ENCODE data around the gene FHOD1. TPM values are rescaled to one million over a fixed set of nuclear protein-coding genes. Genes with fewer than 3 reads are reported as not detected.
A peak's percentile ranks its signal among the peaks of the same experiment; 100 is the strongest.

The FHOD1 gene
- total and polyA plus RNA-seq, 9 of the 15 experiments (the other 6 are each of a cell fraction or from before 2014, with no cell fraction given): 18.7 to 126 (median 32.3) TPM

DNA sequence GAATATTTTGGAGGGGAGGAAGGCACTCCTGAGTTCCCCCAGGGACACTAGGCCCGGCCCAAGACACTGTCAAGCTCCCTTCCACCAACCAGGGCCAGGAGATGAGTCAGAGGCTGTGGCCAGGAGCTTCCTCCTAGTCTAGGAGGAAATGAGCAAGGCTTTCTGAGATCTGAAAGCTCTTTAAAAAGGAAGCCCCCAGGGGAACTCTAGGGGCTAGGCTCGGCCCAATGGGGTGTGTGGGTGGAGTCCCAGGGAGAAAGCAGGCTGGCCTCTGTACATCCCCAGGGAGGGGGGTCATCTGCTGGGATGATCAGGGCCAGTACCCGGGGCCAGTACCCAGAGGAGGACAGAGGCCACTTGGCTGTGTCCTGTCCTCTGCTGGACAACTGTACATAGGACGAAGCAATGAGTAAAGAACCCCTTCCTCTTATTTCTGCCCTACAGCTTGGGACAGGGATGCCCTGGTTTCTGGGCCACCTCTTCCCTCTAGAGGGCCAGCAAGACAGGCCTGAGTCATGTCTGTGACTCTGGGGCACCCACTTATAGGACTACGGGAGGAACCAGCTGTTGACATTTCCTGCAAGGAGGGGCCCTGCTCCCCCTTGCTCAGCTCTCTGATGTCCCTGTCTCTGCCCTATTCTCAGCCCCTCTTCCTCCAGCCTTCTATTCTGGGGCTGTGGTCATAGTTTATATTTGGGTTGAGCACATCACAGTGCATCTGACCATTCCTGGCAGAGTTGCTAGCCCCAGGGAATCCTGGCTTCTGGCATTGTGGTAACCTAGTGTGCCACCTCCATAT lies 2.7 kb downstream of the FHOD1 start:
- Histone ChIP-seq H3K4me1 (replicated peaks in 1 of 2; ENCODE audit: control insufficient read depth in 2 of 2, insufficient read depth in 2 of 2, low read length in 2 of 2) (peaks cover 70 to 85% of the 10 kb centered on the region in 2 experiments), H2AFZ (ENCODE audit: low read depth, low read length) (no peak overlapping the region), H3K9ac (ENCODE audit: insufficient read depth in 1 of 2, low read depth in 2 of 2, low read length in 2 of 2) (peak overlapping the region; percentile 79 to 96), H3K4me2 (ENCODE audit: insufficient read depth, low read length) (peak overlapping the region; percentile 91), H3K79me2 (ENCODE audit: control insufficient read depth, insufficient read depth, low read length) (peaks cover 75% of the 10 kb centered on the region), H3K27ac (ENCODE audit: extremely low read depth, low read depth, low read length) (peak overlapping the region; percentile 68), H3K27me3 (ENCODE audit: control insufficient read depth in 2 of 2, insufficient read depth in 2 of 2, low read length in 2 of 2) (no peaks in the 10 kb centered on the region), H4K20me1 (replicated peaks; ENCODE audit: control insufficient read depth, insufficient read depth, low read length) (no peaks in the 10 kb centered on the region), H3K9me1 (ENCODE audit: control insufficient read depth, insufficient read depth, low read length) (no peaks in the 10 kb centered on the region), H3K4me3 (peak overlapping the region; percentile 88; the same call in 1 of the 2 replicates), H3K36me3 (ENCODE audit: control insufficient read depth, insufficient read depth, low read length) (peaks cover 35% of the 10 kb centered on the region; the same call in 2 of the 3 replicates), H3K9me3 (replicated peaks; ENCODE audit: control insufficient read depth, insufficient read depth, low read depth, low read length) (no peaks in the 10 kb centered on the region)
- no TSS peak for BruUV-seq (replicated peaks)
- 25% methylated on average over 5 of the region's 5 CpGs for WGBS (ENCODE audit: insufficient coverage, low coverage, missing lambda C conversion rate)
- FAIRE-seq (peak; percentile 83), DNase-seq (ENCODE audit: extremely low read depth in 1 of 4, low spot score in 3 of 4) (peak in 3 of 4 experiments; percentile 28 to 82 (median 73)), ATAC-seq (peak; percentile 2)
- CTCF ChIA-PET (ENCODE audit: low intra/inter-chr PET ratio): no interaction called here
- POLR2A ChIA-PET: interaction anchor here (0.5 to 2.3 kb wide), 7 partner anchors 9 to 132 kb away, joined by 3 to 14 read pairs (median 6); partner anchors contain the start of gene ELMO3
- in situ Hi-C loops (cut with MboI): no loop called here
- intact Hi-C loops (cut with micrococcal nuclease): loop anchor here (5.0 to 10.0 kb wide), 2 partner anchors 270 to 292 kb away; no protein-coding TSS in a partner anchor
- no peak for TF ChIP-seq SMARCB1 (IDR thresholded peaks at IDR 0.05; ENCODE audit: insufficient read length, low read depth)
- TF ChIP-seq, protein P1, sequence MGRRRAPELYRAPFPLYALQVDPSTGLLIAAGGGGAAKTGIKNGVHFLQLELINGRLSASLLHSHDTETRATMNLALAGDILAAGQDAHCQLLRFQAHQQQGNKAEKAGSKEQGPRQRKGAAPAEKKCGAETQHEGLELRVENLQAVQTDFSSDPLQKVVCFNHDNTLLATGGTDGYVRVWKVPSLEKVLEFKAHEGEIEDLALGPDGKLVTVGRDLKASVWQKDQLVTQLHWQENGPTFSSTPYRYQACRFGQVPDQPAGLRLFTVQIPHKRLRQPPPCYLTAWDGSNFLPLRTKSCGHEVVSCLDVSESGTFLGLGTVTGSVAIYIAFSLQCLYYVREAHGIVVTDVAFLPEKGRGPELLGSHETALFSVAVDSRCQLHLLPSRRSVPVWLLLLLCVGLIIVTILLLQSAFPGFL (CRISPR knock-in tag; IDR thresholded peaks at IDR 0.05): no peak
- 0 out of 2 replicates have a peak, but pooled peaks have one; percentile 28 for TF ChIP-seq GABPA (tag; conservative IDR thresholded peaks at IDR 0.05; ENCODE audit: low read depth)
- peak; percentile 72 for TF ChIP-seq EGR1 (conservative IDR thresholded peaks at IDR 0.05)
- peak; percentile 36 for TF ChIP-seq RBFOX2 (IDR thresholded peaks at IDR 0.05; ENCODE audit: low read depth, low read length)
- TF ChIP-seq CBFB (CRISPR knock-in tag; IDR thresholded peaks at IDR 0.05): no peak; the same call in 1 of the 2 replicates
- 0 out of 2 replicates have a peak, but pooled peaks have one; percentile 13 for TF ChIP-seq SMARCA5 (IDR thresholded peaks at IDR 0.05)
- peak; percentile 23; the same call in 1 of the 2 replicates for TF ChIP-seq ZNF143 (CRISPR knock-in tag; IDR thresholded peaks at IDR 0.05)
- TF ChIP-seq, protein P2, sequence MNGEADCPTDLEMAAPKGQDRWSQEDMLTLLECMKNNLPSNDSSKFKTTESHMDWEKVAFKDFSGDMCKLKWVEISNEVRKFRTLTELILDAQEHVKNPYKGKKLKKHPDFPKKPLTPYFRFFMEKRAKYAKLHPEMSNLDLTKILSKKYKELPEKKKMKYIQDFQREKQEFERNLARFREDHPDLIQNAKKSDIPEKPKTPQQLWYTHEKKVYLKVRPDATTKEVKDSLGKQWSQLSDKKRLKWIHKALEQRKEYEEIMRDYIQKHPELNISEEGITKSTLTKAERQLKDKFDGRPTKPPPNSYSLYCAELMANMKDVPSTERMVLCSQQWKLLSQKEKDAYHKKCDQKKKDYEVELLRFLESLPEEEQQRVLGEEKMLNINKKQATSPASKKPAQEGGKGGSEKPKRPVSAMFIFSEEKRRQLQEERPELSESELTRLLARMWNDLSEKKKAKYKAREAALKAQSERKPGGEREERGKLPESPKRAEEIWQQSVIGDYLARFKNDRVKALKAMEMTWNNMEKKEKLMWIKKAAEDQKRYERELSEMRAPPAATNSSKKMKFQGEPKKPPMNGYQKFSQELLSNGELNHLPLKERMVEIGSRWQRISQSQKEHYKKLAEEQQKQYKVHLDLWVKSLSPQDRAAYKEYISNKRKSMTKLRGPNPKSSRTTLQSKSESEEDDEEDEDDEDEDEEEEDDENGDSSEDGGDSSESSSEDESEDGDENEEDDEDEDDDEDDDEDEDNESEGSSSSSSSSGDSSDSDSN (IDR thresholded peaks at IDR 0.05; ENCODE audit: borderline replicate concordance in 1 of 2, low read depth in 2 of 2, low read length in 2 of 2): 0 out of 4 replicates have a peak, but pooled peaks of 1 of the 2 experiments have one; percentile 58
- TF ChIP-seq ZC3H11A (IDR thresholded peaks at IDR 0.05; ENCODE audit: low read depth, low read length): no peak
- TF ChIP-seq U2AF1 (optimal IDR thresholded peaks at IDR 0.05; ENCODE audit: low read depth, low read length): no peak
- TF ChIP-seq COPS2 (conservative IDR thresholded peaks at IDR 0.05): no peak
- peak; percentile 40; the same call in 1 of the 2 replicates for TF ChIP-seq SMARCE1 (IDR thresholded peaks at IDR 0.05)
- no peak for TF ChIP-seq POLR2B (IDR thresholded peaks at IDR 0.05; ENCODE audit: low read depth, partially characterized antibody)
- no peak for TF ChIP-seq TAF15 (IDR thresholded peaks at IDR 0.05; ENCODE audit: low read depth, low read length)
- 0 out of 4 replicates have a peak, but pooled peaks of 1 of the 2 experiments have one; percentile 38 for TF ChIP-seq FOXK2 (conservative IDR thresholded peaks at IDR 0.05 in 1 of 2, IDR thresholded peaks at IDR 0.05 in 1 of 2; ENCODE audit: low read depth in 2 of 2)

Data from K562 (cell line).